ENCODE measurements around the gene FOCAD.

DNA sequence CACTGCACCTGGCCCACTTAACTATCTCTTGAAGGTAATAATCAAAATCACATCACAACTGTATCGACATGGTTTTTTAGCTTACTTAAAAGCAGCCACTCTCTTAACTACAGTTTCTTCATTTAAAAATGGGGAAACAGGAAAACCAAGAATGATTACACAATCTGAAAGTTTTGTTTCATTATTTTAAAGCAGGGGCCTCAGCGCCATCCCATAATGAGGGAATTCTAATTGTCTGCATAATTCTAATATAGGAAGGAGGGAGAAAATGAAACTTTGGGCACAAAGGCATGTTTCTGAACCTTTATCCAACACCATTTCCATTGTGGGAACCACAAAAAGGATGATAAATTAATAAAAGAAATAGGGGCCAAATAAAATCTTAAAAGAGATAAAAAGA, 339.8 kb downstream of the FOCAD start:
- TF ChIP-seq, protein P1, sequence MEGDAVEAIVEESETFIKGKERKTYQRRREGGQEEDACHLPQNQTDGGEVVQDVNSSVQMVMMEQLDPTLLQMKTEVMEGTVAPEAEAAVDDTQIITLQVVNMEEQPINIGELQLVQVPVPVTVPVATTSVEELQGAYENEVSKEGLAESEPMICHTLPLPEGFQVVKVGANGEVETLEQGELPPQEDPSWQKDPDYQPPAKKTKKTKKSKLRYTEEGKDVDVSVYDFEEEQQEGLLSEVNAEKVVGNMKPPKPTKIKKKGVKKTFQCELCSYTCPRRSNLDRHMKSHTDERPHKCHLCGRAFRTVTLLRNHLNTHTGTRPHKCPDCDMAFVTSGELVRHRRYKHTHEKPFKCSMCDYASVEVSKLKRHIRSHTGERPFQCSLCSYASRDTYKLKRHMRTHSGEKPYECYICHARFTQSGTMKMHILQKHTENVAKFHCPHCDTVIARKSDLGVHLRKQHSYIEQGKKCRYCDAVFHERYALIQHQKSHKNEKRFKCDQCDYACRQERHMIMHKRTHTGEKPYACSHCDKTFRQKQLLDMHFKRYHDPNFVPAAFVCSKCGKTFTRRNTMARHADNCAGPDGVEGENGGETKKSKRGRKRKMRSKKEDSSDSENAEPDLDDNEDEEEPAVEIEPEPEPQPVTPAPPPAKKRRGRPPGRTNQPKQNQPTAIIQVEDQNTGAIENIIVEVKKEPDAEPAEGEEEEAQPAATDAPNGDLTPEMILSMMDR (IDR thresholded peaks at IDR 0.05) = no peak
- no peak for TF ChIP-seq EZH2 (IDR thresholded peaks at IDR 0.05; ENCODE audit: borderline replicate concordance, insufficient read depth, low read depth, low read length, poor library complexity, severe bottlenecking)
